Upper lobe of left lung (tissue), 6 donors: ENCODE data around the gene SPIN1. TPM values are rescaled to one million over a fixed set of nuclear protein-coding genes. Genes with fewer than 3 reads are reported as not detected.
"Not testable (repeated sequence)": the region's sequence is repeated elsewhere in the genome, so short reads cannot be mapped to it uniquely, and the experiment has no call there.

Experiments
- ATAC-seq, 2 donors: fragments of 200-7000 bp; cut with Tn5 transposase; one replicate each; pipeline ENCODE4 v1.9.1; 2022; ENCODE audit warnings: mild to moderate bottlenecking in 2 of 2, moderate library complexity in 2 of 2; ENCODE audit not compliant: low FRiP score in 2 of 2
- DNase-seq, 2 donors: peaks; one replicate each; pipeline ENCODE4 v3.0.0-alpha.2; 2019 to 2020
- H3K27ac ChIP-seq, 4 donors: fragments of 200-600 bp; sonication (generic); one replicate each; pipeline ENCODE4 v1.5.1; 2016 to 2019
- H3K27me3 ChIP-seq, 4 donors: fragments of 200-600 bp; sonication (generic); one replicate each; pipeline ENCODE4 v1.5.1; 2017 to 2019
- H3K36me3 ChIP-seq, 4 donors: fragments of 200-600 bp; sonication (generic); one replicate each; pipeline ENCODE4 v1.5.1; 2016 to 2019
- H3K4me1 ChIP-seq, 4 donors: fragments of 200-600 bp; sonication (generic); one replicate each; pipeline ENCODE4 v1.5.1; 2018 to 2019
- H3K4me3 ChIP-seq, 4 donors: fragments of 200-600 bp; sonication (generic); one replicate each; pipeline ENCODE4 v1.5.1; 2017 to 2019; ENCODE audit warnings: mild to moderate bottlenecking in 2 of 4, moderate library complexity in 1 of 4
- H3K9me3 ChIP-seq, 4 donors: fragments of 200-600 bp; sonication (generic); one replicate each; pipeline ENCODE4 v1.5.1; 2018 to 2019
- CTCF ChIP-seq, 6 experiments: fragments of 450-650 bp in 4 of 6; fragments of 200-600 bp in 2 of 6; sonication (generic) in 2 of 6; IDR thresholded peaks; one replicate each; pipeline ENCODE4 v1.5.1; 2016 to 2019; ENCODE audit warnings: antibody characterized with exemption in 6 of 6
- EP300 ChIP-seq, 4 donors: sonication (generic); formaldehyde crosslinking; IDR thresholded peaks; one replicate each; pipeline ENCODE4 v1.5.1; 2017; ENCODE audit warnings: antibody characterized with exemption in 4 of 4, control low read depth in 2 of 4
- POLR2A ChIP-seq, 4 donors: fragments of 450-650 bp; IDR thresholded peaks; one replicate each; pipeline ENCODE4 v1.5.1; 2016 to 2017; ENCODE audit warnings: antibody characterized with exemption in 4 of 4, mild to moderate bottlenecking in 2 of 4
- POLR2AphosphoS5 ChIP-seq, 2 donors: sonication (generic); formaldehyde crosslinking; IDR thresholded peaks; one replicate each; pipeline ENCODE4 v1.5.1; 2017; ENCODE audit warnings: antibody characterized with exemption in 2 of 2
- WGBS, 2 donors: methylation state at CpG; one replicate each; pipeline ENCODE4 v1.1.5; 2017 to 2018; 5-methylcytosine and 5-hydroxymethylcytosine counted together
- total RNA-seq, 6 donors: library from RNA; depleted of rRNA in 4 of 6; stranded (reverse); fragments of >200 nt in 4 of 6; gene quantifications; one replicate each; pipeline versions ENCODE4 v1.1.0 to v1.2.1, GENCODE V29; 2016 to 2021
- donor health status: DM: no; HTN: no; CAD: no; lungs with moderate emphysema.
- donor health status: DM: no; HTN: yes; CAD: no; lungs with severe emphysema.

Gene SPIN1
- total RNA-seq, 6 donors from 2014 or later = 29.3 to 66.4 (median 59.9) TPM

GRCh38 chr9:88355166-88355565, 33.1 kb upstream of the SPIN1 start:
- 83 to 84% methylated on average over 2 of the region's 2 CpGs for WGBS, 2 donors
- TF ChIP-seq POLR2A (IDR thresholded peaks at IDR 0.05) (no peak), EP300 (IDR thresholded peaks at IDR 0.05) (no peak)
- no peaks in the 10 kb centered on the region for H3K4me1 ChIP-seq
- H3K27me3 ChIP-seq = no peaks in the 10 kb centered on the region
- no peak for ATAC-seq
- H3K27ac ChIP-seq = no peak overlapping the region
- DNase-seq = no peak
- peaks cover 0 to 14% (median 8%) of the 10 kb centered on the region in 4 donors for H3K9me3 ChIP-seq
- H3K36me3 ChIP-seq = no peaks in the 10 kb centered on the region
- H3K4me3 ChIP-seq = no peak overlapping the region

DNA sequence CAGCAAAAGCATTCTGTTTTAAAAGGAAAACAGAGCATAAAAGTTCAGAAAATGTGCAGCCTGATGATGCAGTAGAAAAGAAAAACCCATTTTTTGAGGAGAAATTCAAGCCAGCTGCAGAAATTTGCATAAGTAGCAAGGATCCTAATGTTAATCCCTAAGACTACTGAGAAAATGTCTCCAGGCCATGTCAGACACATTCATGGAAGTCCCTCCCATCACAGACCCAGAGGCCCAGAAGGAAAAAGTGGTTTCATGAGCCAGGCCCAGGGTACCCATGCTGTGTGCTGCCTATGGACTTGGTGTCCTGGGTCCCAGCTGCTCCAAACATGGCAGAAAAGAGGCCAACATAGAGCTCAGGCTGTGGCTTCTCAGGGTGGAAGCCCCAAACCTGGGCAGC, 31.0 kb upstream of the SPIN1 start:
- not testable (repeated sequence) for H3K27ac ChIP-seq, ATAC-seq, DNase-seq, H3K4me3 ChIP-seq, H3K4me1 ChIP-seq, H3K36me3 ChIP-seq, H3K27me3 ChIP-seq
- H3K9me3 ChIP-seq = peaks cover 0 to 14% (median 8%) of the 10 kb centered on the region in 4 donors

DNA sequence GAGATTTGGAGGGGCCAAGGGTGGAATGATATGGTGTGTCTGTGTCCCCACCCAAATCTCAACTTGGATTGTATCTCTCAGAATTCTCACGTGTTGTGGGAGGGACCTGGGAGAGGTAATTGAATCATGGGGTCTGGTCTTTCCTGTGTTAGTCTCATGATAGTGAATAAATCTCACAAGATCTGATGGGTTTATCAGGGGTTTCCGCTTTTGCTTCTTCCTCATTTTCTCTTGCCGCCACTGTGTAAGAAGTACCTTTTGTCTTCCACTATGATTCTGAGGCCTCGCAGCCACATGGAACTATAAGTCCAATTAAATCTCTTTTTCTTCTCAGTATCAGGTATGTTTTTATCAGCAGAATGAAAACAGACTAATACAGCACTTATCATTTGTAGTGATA, 29.5 kb upstream of the SPIN1 start:
- ATAC-seq = no peak
- Histone ChIP-seq H3K9me3 (peaks cover 0 to 12% (median 7%) of the 10 kb centered on the region in 4 donors), H3K27me3 (no peaks in the 10 kb centered on the region), H3K4me1 (no peaks in the 10 kb centered on the region), H3K36me3 (no peaks in the 10 kb centered on the region), H3K4me3 (no peak overlapping the region), H3K27ac (no peak overlapping the region)
- no peak for TF ChIP-seq POLR2AphosphoS5 (IDR thresholded peaks at IDR 0.05)
- 86 to 91% methylated on average over 4 of the region's 4 CpGs for WGBS, 2 donors
- DNase-seq = no peak

DNA sequence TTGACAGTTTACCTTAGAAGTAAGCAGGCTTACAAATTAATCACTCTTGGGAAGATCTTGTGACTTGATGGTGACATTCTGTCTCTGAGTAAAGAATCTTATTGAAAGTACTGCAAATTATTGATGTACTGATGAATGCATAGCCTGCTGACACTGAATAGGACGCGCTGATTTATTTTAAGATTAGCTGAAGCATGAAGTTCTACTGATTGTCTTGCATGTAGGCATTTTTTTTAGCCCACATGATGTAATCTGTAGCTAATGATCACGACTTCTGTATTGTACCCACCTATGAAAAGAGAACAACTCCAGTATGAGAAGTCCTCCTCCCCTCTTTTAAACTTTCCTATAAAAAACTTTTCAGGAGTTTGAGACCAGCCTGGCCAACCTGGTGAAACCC, 28.3 kb upstream of the SPIN1 start:
- Histone ChIP-seq H3K27ac (no peak overlapping the region), H3K4me1 (no peaks in the 10 kb centered on the region), H3K27me3 (no peaks in the 10 kb centered on the region), H3K36me3 (no peaks in the 10 kb centered on the region), H3K4me3 (no peak overlapping the region), H3K9me3 (no peaks in the 10 kb centered on the region)
- no peak for ATAC-seq
- no peak for TF ChIP-seq POLR2AphosphoS5 (IDR thresholded peaks at IDR 0.05)
- TF ChIP-seq POLR2A (IDR thresholded peaks at IDR 0.05) = no peak
- TF ChIP-seq CTCF (IDR thresholded peaks at IDR 0.05) = no peak
- no peak for TF ChIP-seq EP300 (IDR thresholded peaks at IDR 0.05)
- no peak for DNase-seq
- WGBS, 2 donors = 83 to 90% methylated on average over 3 of the region's 3 CpGs

DNA sequence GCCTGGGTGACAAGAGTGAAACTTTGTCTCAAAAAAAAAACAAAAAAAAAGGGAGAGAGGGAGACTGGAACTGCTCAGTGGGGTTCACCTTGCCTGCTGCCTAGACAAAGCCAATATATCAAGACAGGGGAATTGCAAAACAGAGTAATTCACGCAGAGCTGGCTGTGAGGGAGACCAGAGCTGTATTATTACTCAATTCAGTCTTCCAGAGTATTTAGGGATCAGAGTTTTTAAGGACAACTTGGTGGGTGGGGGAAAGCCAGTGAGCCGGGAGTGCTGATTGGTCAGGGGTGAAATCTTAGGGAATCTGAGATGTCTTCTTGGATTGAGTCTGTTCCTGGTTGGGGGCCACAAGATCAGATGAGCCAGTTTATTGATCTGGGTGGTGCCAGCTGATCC, 25.6 kb upstream of the SPIN1 start:
- ATAC-seq (no peak), DNase-seq (no peak)
- Histone ChIP-seq H3K9me3 (peaks cover 0 to under 1% (median 0%) of the 10 kb centered on the region in 4 donors), H3K27ac (no peak overlapping the region), H3K27me3 (no peaks in the 10 kb centered on the region), H3K36me3 (no peaks in the 10 kb centered on the region), H3K4me3 (no peak overlapping the region), H3K4me1 (no peaks in the 10 kb centered on the region)
- TF ChIP-seq EP300 (IDR thresholded peaks at IDR 0.05) (no peak), POLR2AphosphoS5 (IDR thresholded peaks at IDR 0.05) (no peak), POLR2A (IDR thresholded peaks at IDR 0.05) (no peak), CTCF (IDR thresholded peaks at IDR 0.05) (no peak)
- 96 to 97% methylated on average over 2 of the region's 2 CpGs for WGBS, 2 donors

- 79 to 82% methylated on average over 1 of the region's 1 CpG for WGBS, 2 donors
- Histone ChIP-seq H3K4me1 (no peaks in the 10 kb centered on the region), H3K36me3 (no peaks in the 10 kb centered on the region), H3K9me3 (peaks cover 0 to 8% (median 2%) of the 10 kb centered on the region in 4 donors), H3K4me3 (no peak overlapping the region), H3K27ac (no peak overlapping the region), H3K27me3 (no peaks in the 10 kb centered on the region)
- ATAC-seq (no peak), DNase-seq (no peak)
- TF ChIP-seq CTCF (IDR thresholded peaks at IDR 0.05) = no peak
- no peak for TF ChIP-seq EP300 (IDR thresholded peaks at IDR 0.05)
- no peak for TF ChIP-seq POLR2AphosphoS5 (IDR thresholded peaks at IDR 0.05)
- TF ChIP-seq POLR2A (IDR thresholded peaks at IDR 0.05) = no peak
Measured at GRCh38 chr9:88363661-88364060, 24.6 kb upstream of the SPIN1 start.
